Stimulated activated memory B cell treated with anti-CD40 and anti-IgM and Interleukin-4, amounts not matched to agents 10 μg/mL and 1 μg/mL and 100 μg/mL, for 72 hours (primary cell): ENCODE data around the gene VTI1A.

Experiments used
- ATAC-seq: fragments of 150-1000 bp; cut with Tn5 transposase; 2 replicates; pipeline ENCODE4 v1.10.0; 2021
- H3K27ac Mint-ChIP-seq: one replicate; pipeline ENCODE4 v1.8.0; 2022; ENCODE audit warnings: mild to moderate bottlenecking, mixed read lengths
- H3K27me3 Mint-ChIP-seq: one replicate; pipeline ENCODE4 v1.8.0; 2022; ENCODE audit warnings: mixed read lengths
- H3K36me3 Mint-ChIP-seq: one replicate; pipeline ENCODE4 v1.8.0; 2022; ENCODE audit warnings: mixed read lengths
- H3K4me1 Mint-ChIP-seq: one replicate; pipeline ENCODE4 v1.8.0; 2022; ENCODE audit warnings: mixed read lengths
- H3K4me3 Mint-ChIP-seq: one replicate; pipeline ENCODE4 v1.8.0; 2022; ENCODE audit warnings: mild to moderate bottlenecking, moderate library complexity, mixed read lengths
- H3K9me3 Mint-ChIP-seq: one replicate; pipeline ENCODE4 v1.8.0; 2022; ENCODE audit warnings: mixed read lengths

Gene VTI1A

DNA sequence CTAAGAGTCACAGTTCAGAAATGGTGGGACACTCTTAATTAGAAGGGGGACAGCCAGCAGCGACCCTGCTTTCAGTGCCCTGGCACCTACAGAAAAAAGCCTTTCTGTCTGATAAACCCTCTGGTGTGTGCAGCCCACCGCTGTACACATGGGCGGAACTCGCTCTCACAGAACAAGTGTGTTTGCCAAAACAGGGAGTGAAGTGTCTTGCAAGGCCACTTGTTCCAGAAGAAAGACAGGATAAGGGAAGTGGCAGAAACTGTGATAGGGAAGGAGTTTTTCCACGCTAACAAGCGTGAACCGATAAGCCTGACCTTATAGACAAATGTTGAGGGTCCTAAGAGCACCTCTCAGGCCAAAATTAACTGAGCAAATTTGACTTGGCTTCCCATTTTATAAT is 299.3 kb downstream of the VTI1A start:
- Mint-ChIP-seq H3K4me3 (no peak overlapping the region), H3K36me3 (peaks cover 43% of the 10 kb centered on the region), H3K4me1 (no peaks in the 10 kb centered on the region), H3K27me3 (no peaks in the 10 kb centered on the region), H3K27ac (no peak overlapping the region), H3K9me3 (no peaks in the 10 kb centered on the region)
- ATAC-seq: no peak

DNA sequence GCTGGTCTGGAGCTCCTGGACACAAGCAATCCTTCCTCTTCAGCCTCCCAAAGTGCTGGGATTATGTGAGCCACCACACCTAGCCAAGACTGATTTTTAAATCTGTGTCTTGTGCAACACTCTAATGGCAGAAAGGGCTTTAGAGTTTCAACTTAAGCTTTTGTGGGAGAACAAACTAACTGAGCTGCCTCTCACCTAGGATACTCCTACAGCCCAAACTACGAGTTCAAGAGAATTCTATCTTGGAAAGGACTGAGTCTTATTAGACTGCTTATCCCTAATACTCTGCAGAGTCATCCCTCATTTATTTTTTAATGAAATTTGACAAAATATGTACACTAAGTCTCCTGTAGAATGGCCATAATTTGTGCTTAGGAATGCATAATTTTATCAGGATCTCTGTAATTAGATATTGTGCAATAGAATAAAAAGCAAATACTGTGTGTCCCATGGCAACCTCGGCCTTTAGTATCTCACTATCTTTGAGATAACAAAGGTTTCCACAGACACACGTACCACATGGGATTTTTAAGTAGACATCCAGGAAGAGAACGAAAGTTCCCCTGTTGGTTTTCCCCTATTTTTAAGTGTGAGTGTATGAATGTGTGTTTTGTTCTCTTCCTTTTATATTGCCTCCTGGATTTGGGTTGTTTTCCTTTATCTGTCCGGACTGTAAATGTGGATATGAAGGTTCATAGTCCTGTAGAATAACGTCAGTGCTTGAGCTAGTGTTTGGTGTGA is 303.6 kb downstream of the VTI1A start:
- Mint-ChIP-seq H3K27me3 (no peaks in the 10 kb centered on the region), H3K4me1 (no peaks in the 10 kb centered on the region), H3K36me3 (peaks cover 42% of the 10 kb centered on the region), H3K4me3 (no peak overlapping the region), H3K9me3 (no peaks in the 10 kb centered on the region), H3K27ac (no peak overlapping the region)
- no peak for ATAC-seq

DNA sequence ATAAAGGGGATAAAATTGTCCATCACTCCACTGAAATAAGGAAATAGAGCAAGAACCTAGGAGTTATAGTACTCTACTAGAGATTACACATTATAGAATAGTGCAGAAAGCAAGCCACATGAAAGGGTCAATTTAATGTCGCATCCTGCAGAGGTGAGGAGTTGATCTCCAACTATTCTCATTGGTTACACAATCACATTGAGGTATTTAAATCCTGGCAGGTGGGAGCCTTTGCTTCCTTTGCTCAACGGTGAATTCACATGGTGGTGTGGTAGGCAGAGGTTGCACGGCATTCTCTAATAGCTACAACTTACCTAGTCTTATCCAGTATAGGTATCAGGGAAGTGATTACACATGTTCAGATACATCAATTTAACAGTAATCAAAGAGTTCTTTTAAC is 304.6 kb downstream of the VTI1A start:
- Mint-ChIP-seq H3K27ac (no peak overlapping the region), H3K4me1 (no peaks in the 10 kb centered on the region), H3K36me3 (peaks cover 40% of the 10 kb centered on the region), H3K27me3 (no peaks in the 10 kb centered on the region), H3K4me3 (no peak overlapping the region), H3K9me3 (no peaks in the 10 kb centered on the region)
- ATAC-seq: no peak

- Mint-ChIP-seq H3K4me3 (no peak overlapping the region), H3K27me3 (no peaks in the 10 kb centered on the region), H3K36me3 (peaks cover 40% of the 10 kb centered on the region), H3K4me1 (no peaks in the 10 kb centered on the region), H3K9me3 (no peaks in the 10 kb centered on the region), H3K27ac (no peak overlapping the region)
- no peak for ATAC-seq
Observed at GRCh38 chr10:112752288-112752687, 305.3 kb downstream of the VTI1A start.

GRCh38 chr10:112753961-112754411 is 307.0 kb downstream of the VTI1A start:
- Mint-ChIP-seq H3K4me1 (no peaks in the 10 kb centered on the region), H3K27me3 (no peaks in the 10 kb centered on the region), H3K27ac (no peak overlapping the region), H3K4me3 (no peak overlapping the region), H3K36me3 (peaks cover 46% of the 10 kb centered on the region), H3K9me3 (no peaks in the 10 kb centered on the region)
- no peak for ATAC-seq

DNA sequence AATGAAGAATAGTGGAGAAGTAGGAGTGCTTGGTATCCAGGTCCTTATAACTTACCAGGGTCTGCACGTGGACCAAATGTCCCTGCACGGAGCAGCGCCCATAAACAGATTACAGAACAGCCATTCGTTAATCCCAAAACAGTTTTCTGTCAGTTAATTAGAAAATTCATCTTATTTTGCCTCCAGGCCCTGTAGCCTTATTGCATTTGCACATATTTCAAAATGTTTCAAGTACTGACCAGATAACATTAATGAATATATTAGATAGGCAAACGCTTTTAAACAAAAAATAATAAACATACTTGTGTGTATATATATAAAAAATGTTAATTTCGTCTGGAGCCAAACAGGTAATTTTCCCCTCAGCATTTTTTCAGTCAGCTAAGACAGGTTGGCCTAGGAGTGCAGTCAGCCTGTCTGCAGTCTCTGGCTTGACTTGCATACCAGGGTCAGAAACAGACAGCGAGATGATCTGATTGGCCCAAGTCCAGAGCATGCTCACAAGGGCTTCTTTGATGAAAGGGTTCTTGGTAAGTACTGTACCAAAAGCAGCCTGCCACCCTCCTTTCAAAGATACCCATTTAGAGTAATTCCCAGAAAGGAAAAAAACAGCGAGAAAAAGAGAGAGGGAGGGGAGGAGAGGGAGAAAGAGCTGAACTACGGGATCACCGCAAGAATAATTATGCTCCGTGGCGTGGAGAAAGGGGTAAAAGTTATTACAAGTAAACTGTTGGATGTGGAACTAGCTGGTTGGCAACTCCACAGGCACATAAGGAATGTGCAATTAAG is 308.6 kb downstream of the VTI1A start:
- Mint-ChIP-seq H3K4me3 (no peak overlapping the region), H3K9me3 (no peaks in the 10 kb centered on the region), H3K36me3 (peaks cover 49% of the 10 kb centered on the region), H3K4me1 (no peaks in the 10 kb centered on the region), H3K27ac (no peak overlapping the region), H3K27me3 (no peaks in the 10 kb centered on the region)
- no peak for ATAC-seq

DNA sequence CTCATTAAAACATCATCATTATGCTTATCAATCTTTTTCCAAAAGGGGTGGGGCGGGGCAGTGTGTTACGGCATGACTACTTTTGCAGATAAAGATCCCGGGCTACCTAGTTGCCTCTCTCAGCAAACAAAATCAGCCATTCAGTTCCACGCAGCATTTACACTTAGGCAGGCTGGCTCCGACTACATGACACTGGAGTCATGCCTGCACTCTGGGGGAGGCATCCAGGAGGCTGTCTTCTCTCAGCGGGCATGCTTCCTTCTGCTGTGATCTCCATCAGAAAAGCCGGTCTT is 309.2 kb downstream of the VTI1A start:
- Mint-ChIP-seq H3K9me3 (no peaks in the 10 kb centered on the region), H3K27ac (no peak overlapping the region), H3K4me3 (no peak overlapping the region), H3K4me1 (no peaks in the 10 kb centered on the region), H3K36me3 (peaks cover 44% of the 10 kb centered on the region), H3K27me3 (no peaks in the 10 kb centered on the region)
- ATAC-seq: no peak

GRCh38 chr10:112758961-112759360 is 311.9 kb downstream of the VTI1A start:
- H3K4me3 Mint-ChIP-seq: no peak overlapping the region
- H3K9me3 Mint-ChIP-seq: no peaks in the 10 kb centered on the region
- ATAC-seq: no peak
- no peaks in the 10 kb centered on the region for H3K4me1 Mint-ChIP-seq
- no peaks in the 10 kb centered on the region for H3K27me3 Mint-ChIP-seq
- H3K36me3 Mint-ChIP-seq: peaks cover 35% of the 10 kb centered on the region
- H3K27ac Mint-ChIP-seq: no peak overlapping the region

GRCh38 chr10:112759496-112759895 is 312.5 kb downstream of the VTI1A start:
- Mint-ChIP-seq H3K27me3 (no peaks in the 10 kb centered on the region), H3K27ac (no peak overlapping the region), H3K4me1 (no peaks in the 10 kb centered on the region), H3K4me3 (no peak overlapping the region), H3K9me3 (no peaks in the 10 kb centered on the region), H3K36me3 (peaks cover 30% of the 10 kb centered on the region)
- ATAC-seq: no peak

GRCh38 chr10:112761256-112761655 is 314.2 kb downstream of the VTI1A start:
- Mint-ChIP-seq H3K9me3 (no peaks in the 10 kb centered on the region), H3K4me1 (no peaks in the 10 kb centered on the region), H3K27ac (no peak overlapping the region), H3K36me3 (peaks cover 16% of the 10 kb centered on the region), H3K4me3 (no peak overlapping the region), H3K27me3 (no peaks in the 10 kb centered on the region)
- no peak for ATAC-seq

DNA sequence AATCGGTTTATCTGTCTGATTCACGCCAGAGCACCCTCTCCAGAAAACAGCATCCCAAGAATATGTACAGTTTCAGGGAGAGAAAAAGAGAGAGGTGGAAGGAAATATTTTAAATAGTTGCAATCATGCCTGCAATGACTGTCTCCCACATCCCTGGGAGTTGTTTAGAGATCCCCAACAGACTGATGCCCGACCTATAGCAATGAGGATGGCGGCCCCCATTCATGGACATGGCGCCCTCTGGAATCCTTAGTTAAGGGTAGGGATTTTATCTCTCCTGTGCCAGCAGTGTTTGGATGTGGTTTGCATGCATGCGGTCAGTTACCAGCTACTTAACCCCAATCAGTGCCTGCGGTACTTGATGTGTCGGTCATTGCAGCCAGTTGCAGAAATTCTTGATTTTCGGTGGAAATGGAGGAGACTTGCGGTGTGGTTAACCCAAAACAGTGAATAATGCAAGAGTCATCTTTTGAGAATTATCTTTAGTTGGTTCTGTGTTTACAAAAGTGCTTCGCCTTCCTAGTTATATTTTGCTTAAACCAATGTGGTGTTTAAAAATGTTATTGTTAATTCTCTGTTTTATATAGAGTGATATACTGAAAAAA is 317.0 kb downstream of the VTI1A start:
- Mint-ChIP-seq H3K4me1 (no peaks in the 10 kb centered on the region), H3K27me3 (no peaks in the 10 kb centered on the region), H3K4me3 (no peak overlapping the region), H3K9me3 (no peaks in the 10 kb centered on the region), H3K36me3 (peaks cover 3% of the 10 kb centered on the region), H3K27ac (no peak overlapping the region)
- no peak for ATAC-seq

- Mint-ChIP-seq H3K4me3 (no peak overlapping the region), H3K9me3 (no peaks in the 10 kb centered on the region), H3K27me3 (no peaks in the 10 kb centered on the region), H3K4me1 (no peaks in the 10 kb centered on the region), H3K27ac (no peak overlapping the region), H3K36me3 (peaks cover 2% of the 10 kb centered on the region)
- no peak for ATAC-seq
Observed at GRCh38 chr10:112765717-112766235, 318.8 kb downstream of the VTI1A start.

- H3K27ac Mint-ChIP-seq: no peak overlapping the region
- H3K9me3 Mint-ChIP-seq: no peaks in the 10 kb centered on the region
- ATAC-seq: no peak
- H3K27me3 Mint-ChIP-seq: no peaks in the 10 kb centered on the region
- no peaks in the 10 kb centered on the region for H3K4me1 Mint-ChIP-seq
- H3K4me3 Mint-ChIP-seq: no peak overlapping the region
- peaks cover 10% of the 10 kb centered on the region for H3K36me3 Mint-ChIP-seq
Observed at GRCh38 chr10:112766636-112767035, 319.6 kb downstream of the VTI1A start.

GRCh38 chr10:112767156-112767555 is 320.1 kb downstream of the VTI1A start:
- peaks cover 16% of the 10 kb centered on the region for H3K36me3 Mint-ChIP-seq
- ATAC-seq: no peak
- H3K4me1 Mint-ChIP-seq: no peaks in the 10 kb centered on the region
- H3K27me3 Mint-ChIP-seq: no peaks in the 10 kb centered on the region
- H3K4me3 Mint-ChIP-seq: no peak overlapping the region
- no peaks in the 10 kb centered on the region for H3K9me3 Mint-ChIP-seq
- no peak overlapping the region for H3K27ac Mint-ChIP-seq

DNA sequence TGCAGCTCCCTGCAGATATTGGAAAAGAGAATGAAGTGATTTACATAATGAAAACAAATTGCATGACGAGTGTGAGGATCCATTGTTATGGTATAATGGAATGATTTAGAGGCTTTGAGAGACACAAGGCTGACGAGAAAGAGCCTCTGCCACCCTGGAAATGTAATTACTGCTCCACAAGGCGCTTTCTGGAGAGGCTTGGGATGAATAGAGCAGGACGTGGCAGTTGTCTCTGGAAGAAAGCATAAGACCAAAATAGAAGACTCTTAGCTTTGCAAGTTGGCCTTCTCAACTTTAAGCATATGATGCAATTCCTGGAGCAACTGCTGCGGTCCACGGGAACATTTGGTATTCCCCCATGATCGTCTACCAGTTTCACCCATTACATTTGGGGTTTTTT is 321.1 kb downstream of the VTI1A start:
- no peak overlapping the region for H3K27ac Mint-ChIP-seq
- no peaks in the 10 kb centered on the region for H3K4me1 Mint-ChIP-seq
- H3K36me3 Mint-ChIP-seq: peaks cover 22% of the 10 kb centered on the region
- H3K4me3 Mint-ChIP-seq: no peak overlapping the region
- H3K9me3 Mint-ChIP-seq: no peaks in the 10 kb centered on the region
- no peaks in the 10 kb centered on the region for H3K27me3 Mint-ChIP-seq
- ATAC-seq: no peak

- ATAC-seq: no peak
- H3K27me3 Mint-ChIP-seq: no peaks in the 10 kb centered on the region
- H3K4me1 Mint-ChIP-seq: no peaks in the 10 kb centered on the region
- no peak overlapping the region for H3K4me3 Mint-ChIP-seq
- no peak overlapping the region for H3K27ac Mint-ChIP-seq
- no peaks in the 10 kb centered on the region for H3K9me3 Mint-ChIP-seq
- H3K36me3 Mint-ChIP-seq: peaks cover 31% of the 10 kb centered on the region
Observed at GRCh38 chr10:112769081-112769480, 322.1 kb downstream of the VTI1A start.
